SK-N-MC (cell line): Measurements from ENCODE around the gene TAPBP.

Experiments
- EZH2 ChIP-seq: fragments of 200-600 bp; sonication (generic); IDR thresholded peaks from one replicate; pipeline ENCODE4 v1.6.1; 2017; ENCODE audit warnings: antibody characterized with exemption
- FOXP2 ChIP-seq: optimal IDR thresholded peaks from 2 replicates; pipeline ENCODE3; 2011; ENCODE audit warnings: mild to moderate bottlenecking, moderate library complexity; ENCODE audit not compliant: insufficient read depth; ENCODE audit errors: extremely low read length, control extremely low read depth
- POLR2AphosphoS5 ChIP-seq: IDR thresholded peaks from 2 replicates; pipeline ENCODE4 v1.6.1; 2012; ENCODE audit warnings: mild to moderate bottlenecking, low read depth, low read length, borderline replicate concordance

- TF ChIP-seq EZH2 (no peak), POLR2AphosphoS5 (no peak), FOXP2 (no peak)
Observed at GRCh38 chr6:33316603-33317418, 2.9 kb upstream of the TAPBP start.
